Upper lobe of left lung (tissue), 4 donors: ENCODE measurements around the gene TCP11L1.

Source experiments
- CTCF ChIP-seq, 6 experiments: fragments of 450-650 bp in 4 of 6; fragments of 200-600 bp in 2 of 6; sonication (generic) in 2 of 6; IDR thresholded peaks; one replicate each; pipeline ENCODE4 v1.5.1; 2016 to 2019; ENCODE audit warnings: antibody characterized with exemption in 6 of 6
- EP300 ChIP-seq, 4 donors: sonication (generic); formaldehyde crosslinking; IDR thresholded peaks; one replicate each; pipeline ENCODE4 v1.5.1; 2017; ENCODE audit warnings: antibody characterized with exemption in 4 of 4, control low read depth in 2 of 4
- POLR2A ChIP-seq, 4 donors: fragments of 450-650 bp; IDR thresholded peaks; one replicate each; pipeline ENCODE4 v1.5.1; 2016 to 2017; ENCODE audit warnings: antibody characterized with exemption in 4 of 4, mild to moderate bottlenecking in 2 of 4
- POLR2AphosphoS5 ChIP-seq, 2 donors: sonication (generic); formaldehyde crosslinking; IDR thresholded peaks; one replicate each; pipeline ENCODE4 v1.5.1; 2017; ENCODE audit warnings: antibody characterized with exemption in 2 of 2

- no peak for TF ChIP-seq CTCF (IDR thresholded peaks at IDR 0.05)
- TF ChIP-seq EP300 (IDR thresholded peaks at IDR 0.05) = no peak
- TF ChIP-seq POLR2A (IDR thresholded peaks at IDR 0.05) = no peak
- no peak for TF ChIP-seq POLR2AphosphoS5 (IDR thresholded peaks at IDR 0.05)
Measured at GRCh38 chr11:33060271-33060670, 20.9 kb downstream of the TCP11L1 start.
